ENCODE results near the gene HIRA. TPM values are rescaled to one million over a fixed set of nuclear protein-coding genes. Genes with fewer than 3 reads are reported as not detected.
A peak's percentile ranks its signal among the peaks of the same experiment; 100 is the strongest.

HIRA gene
- total and polyA plus RNA-seq, 9 of the 15 experiments (the other 6 are each of a cell fraction or from before 2014, with no cell fraction given) = 0.96 to 132 (median 58.4) TPM

DNA sequence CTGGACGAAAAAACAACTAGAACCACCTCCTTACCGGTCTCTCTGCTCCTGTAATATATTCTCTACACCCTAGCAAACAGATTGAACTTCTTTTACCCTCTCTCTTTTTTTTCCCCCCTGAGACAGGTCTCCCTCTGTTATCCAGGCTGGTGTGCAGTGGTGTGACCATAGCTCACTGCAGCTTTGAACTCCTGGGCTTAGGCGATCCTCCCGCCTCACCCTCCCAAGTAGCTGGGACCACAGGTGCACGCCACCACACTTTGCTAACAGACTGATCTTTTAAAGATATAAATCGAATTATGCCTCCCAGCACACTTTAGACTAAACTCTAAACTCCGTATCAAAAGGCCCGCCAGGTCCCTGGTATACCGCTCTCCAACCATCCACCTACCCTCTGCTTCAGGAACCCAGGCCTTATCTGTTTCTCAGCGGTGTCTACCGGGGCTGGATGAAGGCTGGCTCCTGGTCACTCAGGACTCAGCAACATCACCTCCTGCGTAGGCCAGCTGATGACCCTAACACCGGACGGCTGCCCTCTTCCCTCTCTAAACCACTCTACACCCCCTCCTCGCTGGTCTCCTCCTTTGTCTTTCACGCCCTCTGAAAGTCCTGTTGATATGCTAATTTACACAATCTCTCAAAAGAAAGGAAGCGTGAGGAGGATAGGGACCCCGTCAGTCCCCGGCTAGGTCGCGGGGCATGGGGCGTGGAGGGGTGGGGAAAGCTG is 15.2 kb upstream of the HIRA start (continued):
- TF ChIP-seq, protein P1, sequence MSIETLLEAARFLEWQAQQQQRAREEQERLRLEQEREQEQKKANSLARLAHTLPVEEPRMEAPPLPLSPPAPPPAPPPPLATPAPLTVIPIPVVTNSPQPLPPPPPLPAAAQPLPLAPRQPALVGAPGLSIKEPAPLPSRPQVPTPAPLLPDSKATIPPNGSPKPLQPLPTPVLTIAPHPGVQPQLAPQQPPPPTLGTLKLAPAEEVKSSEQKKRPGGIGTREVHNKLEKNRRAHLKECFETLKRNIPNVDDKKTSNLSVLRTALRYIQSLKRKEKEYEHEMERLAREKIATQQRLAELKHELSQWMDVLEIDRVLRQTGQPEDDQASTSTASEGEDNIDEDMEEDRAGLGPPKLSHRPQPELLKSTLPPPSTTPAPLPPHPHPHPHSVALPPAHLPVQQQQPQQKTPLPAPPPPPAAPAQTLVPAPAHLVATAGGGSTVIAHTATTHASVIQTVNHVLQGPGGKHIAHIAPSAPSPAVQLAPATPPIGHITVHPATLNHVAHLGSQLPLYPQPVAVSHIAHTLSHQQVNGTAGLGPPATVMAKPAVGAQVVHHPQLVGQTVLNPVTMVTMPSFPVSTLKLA (conservative IDR thresholded peaks at IDR 0.05) = no peak
- TF ChIP-seq ZNF408 (CRISPR knock-in tag; IDR thresholded peaks at IDR 0.05; ENCODE audit: low read depth) (peak; percentile 75; the same call in 1 of the 2 replicates), ZNF695 (CRISPR knock-in tag; IDR thresholded peaks at IDR 0.05) (0 out of 2 replicates have a peak, but pooled peaks have one; percentile 36), WHSC1 (IDR thresholded peaks at IDR 0.05; ENCODE audit: low read length) (no peak), SRSF9 (IDR thresholded peaks at IDR 0.05; ENCODE audit: borderline replicate concordance, low read depth, low read length) (no peak), NR4A1 (CRISPR knock-in tag; IDR thresholded peaks at IDR 0.05) (no peak), NR4A1 (tag; IDR thresholded peaks at IDR 0.05) (peak; percentile 8; the same call in 1 of the 2 replicates), PHB (CRISPR knock-in tag; IDR thresholded peaks at IDR 0.05) (0 out of 2 replicates have a peak, but pooled peaks have one; percentile 15), BRD4 (IDR thresholded peaks at IDR 0.05) (no peak), MTA1 (IDR thresholded peaks at IDR 0.05; ENCODE audit: borderline replicate concordance) (peak; percentile 63; the same call in 1 of the 2 replicates), ZEB2 (IDR thresholded peaks at IDR 0.05) (peak; percentile 57; the same call in 1 of the 2 replicates), PCBP2 (IDR thresholded peaks at IDR 0.05; ENCODE audit: low read depth, low read length, poor library complexity, severe bottlenecking) (no peak), KLF16 (IDR thresholded peaks at IDR 0.05) (no peak), SAFB (IDR thresholded peaks at IDR 0.05; ENCODE audit: borderline replicate concordance, low read depth, low read length) (no peak), GTF2A2 (tag; IDR thresholded peaks at IDR 0.05) (no peak)
- TF ChIP-seq, protein P2, sequence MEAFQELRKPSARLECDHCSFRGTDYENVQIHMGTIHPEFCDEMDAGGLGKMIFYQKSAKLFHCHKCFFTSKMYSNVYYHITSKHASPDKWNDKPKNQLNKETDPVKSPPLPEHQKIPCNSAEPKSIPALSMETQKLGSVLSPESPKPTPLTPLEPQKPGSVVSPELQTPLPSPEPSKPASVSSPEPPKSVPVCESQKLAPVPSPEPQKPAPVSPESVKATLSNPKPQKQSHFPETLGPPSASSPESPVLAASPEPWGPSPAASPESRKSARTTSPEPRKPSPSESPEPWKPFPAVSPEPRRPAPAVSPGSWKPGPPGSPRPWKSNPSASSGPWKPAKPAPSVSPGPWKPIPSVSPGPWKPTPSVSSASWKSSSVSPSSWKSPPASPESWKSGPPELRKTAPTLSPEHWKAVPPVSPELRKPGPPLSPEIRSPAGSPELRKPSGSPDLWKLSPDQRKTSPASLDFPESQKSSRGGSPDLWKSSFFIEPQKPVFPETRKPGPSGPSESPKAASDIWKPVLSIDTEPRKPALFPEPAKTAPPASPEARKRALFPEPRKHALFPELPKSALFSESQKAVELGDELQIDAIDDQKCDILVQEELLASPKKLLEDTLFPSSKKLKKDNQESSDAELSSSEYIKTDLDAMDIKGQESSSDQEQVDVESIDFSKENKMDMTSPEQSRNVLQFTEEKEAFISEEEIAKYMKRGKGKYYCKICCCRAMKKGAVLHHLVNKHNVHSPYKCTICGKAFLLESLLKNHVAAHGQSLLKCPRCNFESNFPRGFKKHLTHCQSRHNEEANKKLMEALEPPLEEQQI (IDR thresholded peaks at IDR 0.05) = no peak
- TF ChIP-seq, protein P3, sequence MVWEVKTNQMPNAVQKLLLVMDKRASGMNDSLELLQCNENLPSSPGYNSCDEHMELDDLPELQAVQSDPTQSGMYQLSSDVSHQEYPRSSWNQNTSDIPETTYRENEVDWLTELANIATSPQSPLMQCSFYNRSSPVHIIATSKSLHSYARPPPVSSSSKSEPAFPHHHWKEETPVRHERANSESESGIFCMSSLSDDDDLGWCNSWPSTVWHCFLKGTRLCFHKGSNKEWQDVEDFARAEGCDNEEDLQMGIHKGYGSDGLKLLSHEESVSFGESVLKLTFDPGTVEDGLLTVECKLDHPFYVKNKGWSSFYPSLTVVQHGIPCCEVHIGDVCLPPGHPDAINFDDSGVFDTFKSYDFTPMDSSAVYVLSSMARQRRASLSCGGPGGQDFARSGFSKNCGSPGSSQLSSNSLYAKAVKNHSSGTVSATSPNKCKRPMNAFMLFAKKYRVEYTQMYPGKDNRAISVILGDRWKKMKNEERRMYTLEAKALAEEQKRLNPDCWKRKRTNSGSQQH (CRISPR knock-in tag; IDR thresholded peaks at IDR 0.05) = peak; percentile 74; the same call in 1 of the 2 replicates
- TF ChIP-seq, protein P4, sequence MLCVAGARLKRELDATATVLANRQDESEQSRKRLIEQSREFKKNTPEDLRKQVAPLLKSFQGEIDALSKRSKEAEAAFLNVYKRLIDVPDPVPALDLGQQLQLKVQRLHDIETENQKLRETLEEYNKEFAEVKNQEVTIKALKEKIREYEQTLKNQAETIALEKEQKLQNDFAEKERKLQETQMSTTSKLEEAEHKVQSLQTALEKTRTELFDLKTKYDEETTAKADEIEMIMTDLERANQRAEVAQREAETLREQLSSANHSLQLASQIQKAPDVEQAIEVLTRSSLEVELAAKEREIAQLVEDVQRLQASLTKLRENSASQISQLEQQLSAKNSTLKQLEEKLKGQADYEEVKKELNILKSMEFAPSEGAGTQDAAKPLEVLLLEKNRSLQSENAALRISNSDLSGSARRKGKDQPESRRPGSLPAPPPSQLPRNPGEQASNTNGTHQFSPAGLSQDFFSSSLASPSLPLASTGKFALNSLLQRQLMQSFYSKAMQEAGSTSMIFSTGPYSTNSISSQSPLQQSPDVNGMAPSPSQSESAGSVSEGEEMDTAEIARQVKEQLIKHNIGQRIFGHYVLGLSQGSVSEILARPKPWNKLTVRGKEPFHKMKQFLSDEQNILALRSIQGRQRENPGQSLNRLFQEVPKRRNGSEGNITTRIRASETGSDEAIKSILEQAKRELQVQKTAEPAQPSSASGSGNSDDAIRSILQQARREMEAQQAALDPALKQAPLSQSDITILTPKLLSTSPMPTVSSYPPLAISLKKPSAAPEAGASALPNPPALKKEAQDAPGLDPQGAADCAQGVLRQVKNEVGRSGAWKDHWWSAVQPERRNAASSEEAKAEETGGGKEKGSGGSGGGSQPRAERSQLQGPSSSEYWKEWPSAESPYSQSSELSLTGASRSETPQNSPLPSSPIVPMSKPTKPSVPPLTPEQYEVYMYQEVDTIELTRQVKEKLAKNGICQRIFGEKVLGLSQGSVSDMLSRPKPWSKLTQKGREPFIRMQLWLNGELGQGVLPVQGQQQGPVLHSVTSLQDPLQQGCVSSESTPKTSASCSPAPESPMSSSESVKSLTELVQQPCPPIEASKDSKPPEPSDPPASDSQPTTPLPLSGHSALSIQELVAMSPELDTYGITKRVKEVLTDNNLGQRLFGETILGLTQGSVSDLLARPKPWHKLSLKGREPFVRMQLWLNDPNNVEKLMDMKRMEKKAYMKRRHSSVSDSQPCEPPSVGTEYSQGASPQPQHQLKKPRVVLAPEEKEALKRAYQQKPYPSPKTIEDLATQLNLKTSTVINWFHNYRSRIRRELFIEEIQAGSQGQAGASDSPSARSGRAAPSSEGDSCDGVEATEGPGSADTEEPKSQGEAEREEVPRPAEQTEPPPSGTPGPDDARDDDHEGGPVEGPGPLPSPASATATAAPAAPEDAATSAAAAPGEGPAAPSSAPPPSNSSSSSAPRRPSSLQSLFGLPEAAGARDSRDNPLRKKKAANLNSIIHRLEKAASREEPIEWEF (CRISPR knock-in tag; IDR thresholded peaks at IDR 0.05) = no peak
